Measurements from ENCODE around the gene CIPC. TPM values are rescaled to one million over a fixed set of nuclear protein-coding genes. Genes with fewer than 3 reads are reported as not detected.

The CIPC gene
- total RNA-seq, 2 experiments from 2014 or later, result 14.0 to 14.5 TPM

DNA sequence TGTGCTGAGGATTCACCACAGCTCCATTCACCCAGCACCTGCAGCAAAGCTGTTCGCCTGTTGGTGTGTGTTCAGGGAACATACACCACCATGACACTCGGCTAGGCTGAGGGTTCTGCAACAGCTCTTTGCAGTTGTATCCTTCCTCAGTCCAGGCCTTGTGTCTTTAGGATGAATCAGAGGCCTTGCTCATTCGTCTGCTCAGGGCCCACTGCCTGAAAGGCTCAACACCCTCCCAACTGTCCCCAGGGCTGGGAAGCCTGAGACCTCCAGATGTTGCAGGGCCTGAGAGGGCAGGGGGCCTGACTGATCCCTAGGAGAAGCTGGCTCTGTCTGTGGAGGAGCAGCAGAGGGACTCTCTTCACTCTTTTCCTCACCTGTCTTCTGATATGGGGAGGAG is 32.3 kb downstream of the CIPC start:
- Mint-ChIP-seq H3K27ac (no peak overlapping the region), H3K4me3 (no peak overlapping the region), H3K4me1 (peaks cover 4% of the 10 kb centered on the region), H3K36me3 (no peaks in the 10 kb centered on the region), H3K9me3 (no peaks in the 10 kb centered on the region), H3K27me3 (peaks cover 68% of the 10 kb centered on the region)
- ATAC-seq (ENCODE audit: low read depth), result no peak
- POLR2A ChIA-PET, result no interaction called here
- no peak for DNase-seq

DNA sequence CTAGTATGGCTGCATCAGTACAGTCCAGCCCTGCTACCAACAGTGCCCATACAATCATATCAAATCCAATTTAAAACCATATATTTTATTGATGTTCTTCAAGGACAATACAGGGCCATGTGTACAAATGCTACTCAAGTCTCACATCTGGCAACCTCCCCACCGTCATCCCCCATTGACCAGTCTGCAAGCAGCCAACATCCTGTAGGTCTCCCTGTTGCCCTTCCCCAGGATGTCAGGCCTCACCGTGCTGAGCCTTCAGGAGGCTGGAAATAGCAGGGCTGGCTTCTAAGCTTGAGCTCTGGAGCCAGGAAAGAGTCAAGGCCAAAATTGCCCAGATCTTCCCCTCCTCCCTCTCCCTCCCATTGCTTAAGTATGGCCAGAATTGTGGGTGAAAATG is 33.1 kb downstream of the CIPC start:
- no peaks in the 10 kb centered on the region for H3K9me3 Mint-ChIP-seq
- POLR2A ChIA-PET, result no interaction called here
- no peak for DNase-seq

GRCh38 chr14:77131871-77132486 is 33.9 kb downstream of the CIPC start:
- Mint-ChIP-seq H3K9me3 (no peaks in the 10 kb centered on the region), H3K27ac (no peak overlapping the region), H3K27me3 (peaks cover 61% of the 10 kb centered on the region), H3K36me3 (no peaks in the 10 kb centered on the region), H3K4me3 (no peak overlapping the region), H3K4me1 (peaks cover 1% of the 10 kb centered on the region)
- DNase-seq (no peak), ATAC-seq (ENCODE audit: low read depth) (no peak)
- POLR2A ChIA-PET, result no interaction called here

More for the DNA sequence above, 33.1 kb downstream of the CIPC start:
- Mint-ChIP-seq H3K27me3 (peaks cover 60% of the 10 kb centered on the region), H3K4me3 (no peak overlapping the region), H3K36me3 (no peaks in the 10 kb centered on the region), H3K4me1 (peaks cover 1% of the 10 kb centered on the region), H3K27ac (no peak overlapping the region)
- no peak for ATAC-seq (ENCODE audit: low read depth)

GRCh38 chr14:77133720-77134338 is 35.8 kb downstream of the CIPC start:
- peaks cover 64% of the 10 kb centered on the region for H3K27me3 Mint-ChIP-seq

GRCh38 chr14:77139022-77139421 is 41.0 kb downstream of the CIPC start:
- DNase-seq (no peak), ATAC-seq (ENCODE audit: low read depth) (no peak)
- POLR2A ChIA-PET, result no interaction called here
- peaks cover 78% of the 10 kb centered on the region for H3K27me3 Mint-ChIP-seq
- H3K4me3 Mint-ChIP-seq, result peak overlapping the region; percentile 53
- no peaks in the 10 kb centered on the region for H3K9me3 Mint-ChIP-seq
- H3K36me3 Mint-ChIP-seq, result no peaks in the 10 kb centered on the region
- peaks cover 13% of the 10 kb centered on the region for H3K4me1 Mint-ChIP-seq
- no peak overlapping the region for H3K27ac Mint-ChIP-seq

More at GRCh38 chr14:77133720-77134338, 35.8 kb downstream of the CIPC start:
- H3K9me3 Mint-ChIP-seq, result no peaks in the 10 kb centered on the region
- H3K36me3 Mint-ChIP-seq, result no peaks in the 10 kb centered on the region
- DNase-seq, result peak; percentile 70
- ATAC-seq (ENCODE audit: low read depth), result peak; percentile 90
- H3K4me3 Mint-ChIP-seq, result no peak overlapping the region
- no peak overlapping the region for H3K27ac Mint-ChIP-seq
- POLR2A ChIA-PET, result interaction anchor here (1.4 kb wide), 1 partner anchor 36 kb away, joined by 6 read pairs; the partner anchor contains the start of gene CIPC
- peaks cover 2% of the 10 kb centered on the region for H3K4me1 Mint-ChIP-seq

DNA sequence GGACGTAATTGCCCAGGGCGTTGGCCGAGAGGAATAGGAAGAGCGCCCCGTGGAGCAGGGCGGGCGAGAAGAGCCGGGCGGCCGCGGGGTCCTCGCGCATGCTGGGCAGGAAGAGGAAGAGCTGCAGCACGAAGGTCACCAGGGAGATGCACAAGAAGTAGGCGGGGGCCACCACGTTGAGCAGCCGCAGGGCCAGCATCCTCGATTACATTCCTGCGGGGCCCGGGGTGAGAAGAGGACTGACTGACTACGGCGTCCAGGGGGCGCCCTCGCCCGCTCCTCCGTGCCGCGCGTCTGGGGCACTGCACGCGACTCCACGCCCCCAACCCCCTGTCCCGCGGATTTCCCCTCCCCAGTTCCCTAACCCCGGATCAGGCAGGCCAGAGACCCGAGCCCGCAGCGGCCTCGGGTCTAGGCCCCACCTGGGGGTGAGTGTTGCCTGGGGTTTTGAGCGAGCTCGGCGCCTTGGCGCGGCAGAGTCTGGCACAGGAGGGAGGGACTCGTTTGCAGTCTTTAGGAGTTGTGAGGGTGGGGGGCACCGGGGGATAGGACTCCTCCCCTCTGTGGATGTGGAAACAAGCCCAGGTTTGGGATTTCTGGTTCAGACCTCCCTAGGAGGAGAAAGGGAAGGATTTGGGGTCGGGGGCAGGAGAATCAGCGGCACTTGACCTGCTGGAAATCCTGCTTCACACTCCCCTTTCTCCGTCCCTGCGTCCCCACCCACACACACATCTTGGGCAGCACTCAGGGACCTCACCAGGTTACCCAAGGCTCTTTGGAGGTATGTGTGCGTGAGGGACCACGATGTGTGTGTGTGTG is 41.7 kb downstream of the CIPC start:
- peaks cover 13% of the 10 kb centered on the region for H3K4me1 Mint-ChIP-seq

GRCh38 chr14:77140359-77141213 is 42.5 kb downstream of the CIPC start:
- H3K4me3 Mint-ChIP-seq, result peak overlapping the region; percentile 52
- H3K4me1 Mint-ChIP-seq, result peaks cover 13% of the 10 kb centered on the region
- H3K27ac Mint-ChIP-seq, result no peak overlapping the region
- no peak for DNase-seq
- peaks cover 79% of the 10 kb centered on the region for H3K27me3 Mint-ChIP-seq
- no peak for ATAC-seq (ENCODE audit: low read depth)
- H3K9me3 Mint-ChIP-seq, result no peaks in the 10 kb centered on the region
- POLR2A ChIA-PET, result no interaction called here
- H3K36me3 Mint-ChIP-seq, result no peaks in the 10 kb centered on the region

More for the DNA sequence above, 41.7 kb downstream of the CIPC start:
- peaks cover 79% of the 10 kb centered on the region for H3K27me3 Mint-ChIP-seq
- POLR2A ChIA-PET, result no interaction called here
- peak overlapping the region; percentile 53 for H3K4me3 Mint-ChIP-seq
- H3K27ac Mint-ChIP-seq, result no peak overlapping the region
- DNase-seq (peak; percentile 69), ATAC-seq (ENCODE audit: low read depth) (peak; percentile 83)
- no peaks in the 10 kb centered on the region for H3K36me3 Mint-ChIP-seq
- no peaks in the 10 kb centered on the region for H3K9me3 Mint-ChIP-seq

DNA sequence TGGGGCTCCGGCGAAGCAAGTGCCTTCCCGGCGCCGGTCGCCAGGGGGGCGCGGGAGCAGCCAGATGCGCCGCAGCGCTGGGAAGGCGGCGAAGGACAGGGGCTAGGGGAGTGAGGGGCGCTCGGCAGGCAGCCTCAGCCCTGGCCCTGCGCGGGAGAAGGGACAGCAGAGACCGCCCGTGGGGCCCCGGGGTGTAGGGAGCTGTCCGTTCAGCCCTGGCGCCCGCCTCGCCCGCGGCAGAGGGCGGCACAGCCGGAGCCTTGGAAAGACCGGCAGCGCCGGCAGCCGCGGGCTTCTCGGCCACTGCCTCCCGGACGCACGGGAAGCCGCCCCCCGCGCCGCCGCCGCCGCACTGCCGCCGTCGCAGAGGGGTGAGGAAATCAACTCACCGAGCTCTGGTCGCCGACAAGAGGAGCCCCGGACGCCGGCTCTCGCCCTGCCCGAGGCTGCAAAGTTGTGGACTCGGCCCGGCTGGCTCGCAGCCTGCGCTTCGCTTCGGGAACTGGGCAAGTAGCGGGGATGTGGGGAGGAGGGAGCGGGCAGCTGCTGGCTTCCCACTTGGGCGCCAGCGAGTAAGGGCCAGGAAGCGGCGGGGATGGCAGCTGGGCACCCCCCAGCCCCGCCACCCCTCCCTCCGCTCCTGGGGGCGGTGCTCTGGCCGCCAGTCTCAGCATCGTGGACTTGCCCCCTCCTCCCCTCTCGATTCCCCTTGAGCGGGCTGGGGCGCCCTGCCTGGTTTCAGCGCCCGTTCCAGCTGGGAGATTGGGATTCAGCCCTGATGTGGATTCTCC is 43.4 kb downstream of the CIPC start, which contains the start of gene ZDHHC22:
Gene ZDHHC22, minus strand, starts transcription at position 578 of the 791 bp plus-strand sequence. CDS start 2,053 bp downstream, outside the sequence.
- Mint-ChIP-seq H3K9me3 (no peaks in the 10 kb centered on the region), H3K27ac (no peak within 1 kb of the TSS), H3K36me3 (no peaks in the 10 kb centered on the region), H3K4me3 (peak within 1 kb of the TSS; percentile 20), H3K4me1 (peaks cover 13% of the 10 kb centered on the region), H3K27me3 (peaks cover 84% of the 10 kb centered on the region)
- POLR2A ChIA-PET, result no interaction called here
- ATAC-seq (ENCODE audit: low read depth) (peak; percentile 35), DNase-seq (peak; percentile 52)

GRCh38 chr14:77142005-77142800 is 44.1 kb downstream of the CIPC start:
- Mint-ChIP-seq H3K27ac (no peak overlapping the region), H3K9me3 (no peaks in the 10 kb centered on the region), H3K4me1 (peaks cover 13% of the 10 kb centered on the region), H3K27me3 (peaks cover 85% of the 10 kb centered on the region), H3K36me3 (no peaks in the 10 kb centered on the region), H3K4me3 (peak overlapping the region; percentile 20)
- no peak for DNase-seq
- POLR2A ChIA-PET, result no interaction called here
- no peak for ATAC-seq (ENCODE audit: low read depth)

- DNase-seq (no peak), ATAC-seq (ENCODE audit: low read depth) (no peak)
- no peak overlapping the region for H3K4me3 Mint-ChIP-seq
- peaks cover 83% of the 10 kb centered on the region for H3K27me3 Mint-ChIP-seq
- peaks cover 13% of the 10 kb centered on the region for H3K4me1 Mint-ChIP-seq
- POLR2A ChIA-PET, result no interaction called here
- no peak overlapping the region for H3K27ac Mint-ChIP-seq
- H3K9me3 Mint-ChIP-seq, result no peaks in the 10 kb centered on the region
- H3K36me3 Mint-ChIP-seq, result no peaks in the 10 kb centered on the region
Measured at GRCh38 chr14:77143071-77143470, 45.0 kb downstream of the CIPC start.

DNA sequence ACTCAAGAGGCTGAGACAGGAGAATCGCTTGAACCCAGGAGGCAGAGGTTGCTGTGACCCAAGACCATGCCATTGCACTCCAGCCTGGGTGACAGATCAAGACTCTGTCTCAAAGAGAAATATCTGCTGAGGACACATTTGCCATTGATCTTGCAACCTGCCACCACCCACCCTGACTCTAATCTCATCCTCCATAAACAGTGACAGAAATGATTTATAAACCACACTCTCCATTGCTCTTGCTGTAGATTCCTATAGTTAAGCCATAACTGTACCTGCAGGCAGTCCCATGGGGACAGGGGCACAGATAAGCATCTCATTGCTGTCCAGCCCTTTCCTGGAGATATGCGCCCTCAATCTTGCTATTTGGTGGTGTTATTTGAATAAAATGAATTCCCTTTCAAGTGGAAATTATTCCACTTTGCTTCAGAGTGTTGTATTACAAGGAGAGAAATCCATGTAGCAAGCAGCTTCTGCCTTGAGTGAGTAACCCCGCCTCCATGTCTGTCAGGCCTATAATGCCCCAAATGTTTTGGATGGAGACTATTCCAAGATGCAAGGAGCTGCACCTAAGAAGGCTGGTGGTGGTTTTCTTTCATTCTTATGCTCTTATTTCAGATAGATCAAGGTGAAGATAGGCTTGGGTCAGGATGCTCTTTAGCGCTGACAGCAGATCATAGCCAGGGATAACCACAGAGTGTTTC is 46.5 kb downstream of the CIPC start:
- Mint-ChIP-seq H3K27ac (no peak overlapping the region), H3K4me3 (no peak overlapping the region), H3K9me3 (no peaks in the 10 kb centered on the region), H3K4me1 (peaks cover 7% of the 10 kb centered on the region), H3K36me3 (no peaks in the 10 kb centered on the region), H3K27me3 (peaks cover 74% of the 10 kb centered on the region)
- POLR2A ChIA-PET, result no interaction called here
- DNase-seq, result no peak
- no peak for ATAC-seq (ENCODE audit: low read depth)

Data from activated naive CD8-positive, alpha-beta T cell treated with anti-CD3 and anti-CD28 coated beads, Interleukin-2, amount 10 ng/mL, durations not matched to agents 7 days and 5 days (primary cell).